Measurements from ENCODE around the gene EGF. TPM values are rescaled to one million over a fixed set of nuclear protein-coding genes. Genes with fewer than 3 reads are reported as not detected.

Gene EGF
- total RNA-seq, 1 donor from 2014 or later, result 0.07 TPM

DNA sequence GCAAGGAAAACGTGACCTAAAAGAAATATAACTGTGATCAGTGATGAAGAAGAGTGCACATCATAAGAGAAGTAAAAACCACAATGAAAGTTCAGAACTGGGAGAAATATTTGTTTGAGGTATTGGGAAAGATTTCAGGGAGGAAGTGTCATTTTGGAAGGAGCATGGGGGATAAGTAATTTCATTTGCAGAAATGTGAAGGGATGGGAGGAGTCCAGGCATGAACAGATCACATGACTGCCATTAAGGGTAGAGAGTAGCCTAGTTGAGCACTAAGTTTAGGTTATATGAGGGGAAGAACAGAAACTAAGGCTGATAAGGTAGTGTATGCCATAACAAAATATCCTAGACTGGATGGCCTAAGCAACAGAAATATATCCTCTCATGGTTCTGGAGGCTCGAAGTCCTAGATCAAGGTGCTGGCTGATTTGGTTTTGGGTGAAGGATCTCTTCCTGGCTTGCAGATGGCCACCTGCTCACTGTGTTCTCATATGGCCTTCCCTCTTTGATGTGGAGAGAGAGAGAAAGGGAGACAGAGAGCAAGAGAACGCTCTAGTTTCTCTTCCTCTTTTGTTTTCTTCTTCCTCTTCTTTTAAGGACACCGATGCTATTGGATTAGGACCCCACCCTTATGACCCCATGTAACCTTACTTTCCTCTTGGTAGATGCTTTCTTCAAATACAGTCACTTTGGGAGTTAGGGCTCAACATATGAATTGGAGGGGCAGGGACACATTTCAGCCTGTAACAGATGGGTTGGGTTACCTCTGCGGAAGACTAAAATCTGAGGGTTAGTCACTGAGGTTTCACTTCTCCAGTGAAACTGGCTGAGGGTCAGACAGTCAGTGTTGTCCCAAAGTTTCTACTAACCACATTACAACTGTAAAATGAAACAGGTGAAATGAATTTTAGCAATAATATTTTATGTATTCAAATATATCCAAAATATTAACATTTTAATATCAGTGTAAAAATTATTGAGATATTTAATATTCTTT, 77.9 kb downstream of the EGF start:
- no peak for DNase-seq (ENCODE audit: low read depth, low spot score)

DNA sequence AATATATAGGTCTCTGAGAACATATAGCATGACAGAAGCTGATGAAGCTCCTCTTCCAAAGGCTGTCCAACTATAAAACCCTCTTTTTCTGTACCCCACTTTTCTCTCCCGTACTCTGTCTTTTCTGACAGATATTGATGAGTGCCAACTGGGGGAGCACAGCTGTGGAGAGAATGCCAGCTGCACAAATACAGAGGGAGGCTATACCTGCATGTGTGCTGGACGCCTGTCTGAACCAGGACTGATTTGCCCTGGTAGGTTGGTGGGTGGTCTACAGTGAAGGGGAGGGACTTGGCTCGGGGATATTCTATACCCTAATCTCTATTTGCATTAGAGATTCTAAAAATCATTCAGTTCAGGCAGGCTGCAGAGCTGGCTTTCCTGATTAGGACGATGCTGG, 80.4 kb downstream of the EGF start:
- DNase-seq (ENCODE audit: low read depth, low spot score), result no peak

DNA sequence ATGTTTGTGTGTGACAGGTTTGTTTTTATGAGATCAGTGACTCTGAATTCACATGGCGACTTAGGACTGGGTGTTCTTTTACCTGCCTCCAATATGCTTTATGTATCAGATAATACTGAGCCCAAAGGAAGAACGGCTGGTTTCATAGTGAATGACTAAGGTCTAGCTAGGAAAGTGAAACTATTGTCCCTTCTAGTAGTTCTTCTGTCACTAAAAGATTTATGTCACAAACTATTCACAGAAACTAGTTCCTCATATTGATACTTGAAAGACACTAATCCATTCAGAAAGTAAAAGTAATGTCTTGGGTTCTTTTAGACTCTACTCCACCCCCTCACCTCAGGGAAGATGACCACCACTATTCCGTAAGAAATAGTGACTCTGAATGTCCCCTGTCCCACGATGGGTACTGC, 81.7 kb downstream of the EGF start:
- no peak for DNase-seq (ENCODE audit: low read depth, low spot score)

DNA sequence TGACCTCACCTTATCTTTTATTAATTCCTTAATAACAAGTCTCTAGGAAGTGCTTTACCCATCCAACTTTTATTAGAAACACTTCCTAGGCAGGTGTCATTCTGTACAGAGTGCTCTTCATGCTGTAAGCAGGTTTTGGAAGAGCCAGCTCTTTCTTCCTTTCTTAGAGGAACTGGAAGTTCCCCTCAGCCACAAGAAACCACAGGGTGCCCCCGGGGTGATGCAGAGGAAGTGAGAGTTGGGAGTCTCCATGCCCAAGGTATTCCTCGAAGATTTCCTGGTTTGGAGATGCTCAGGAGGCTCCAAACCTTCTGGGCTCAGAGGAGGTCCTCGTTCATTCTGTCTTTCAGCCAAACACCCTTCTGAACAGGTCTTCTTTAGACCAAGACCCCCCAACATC, 83.8 kb downstream of the EGF start:
- no peak for DNase-seq (ENCODE audit: low read depth, low spot score)

DNA sequence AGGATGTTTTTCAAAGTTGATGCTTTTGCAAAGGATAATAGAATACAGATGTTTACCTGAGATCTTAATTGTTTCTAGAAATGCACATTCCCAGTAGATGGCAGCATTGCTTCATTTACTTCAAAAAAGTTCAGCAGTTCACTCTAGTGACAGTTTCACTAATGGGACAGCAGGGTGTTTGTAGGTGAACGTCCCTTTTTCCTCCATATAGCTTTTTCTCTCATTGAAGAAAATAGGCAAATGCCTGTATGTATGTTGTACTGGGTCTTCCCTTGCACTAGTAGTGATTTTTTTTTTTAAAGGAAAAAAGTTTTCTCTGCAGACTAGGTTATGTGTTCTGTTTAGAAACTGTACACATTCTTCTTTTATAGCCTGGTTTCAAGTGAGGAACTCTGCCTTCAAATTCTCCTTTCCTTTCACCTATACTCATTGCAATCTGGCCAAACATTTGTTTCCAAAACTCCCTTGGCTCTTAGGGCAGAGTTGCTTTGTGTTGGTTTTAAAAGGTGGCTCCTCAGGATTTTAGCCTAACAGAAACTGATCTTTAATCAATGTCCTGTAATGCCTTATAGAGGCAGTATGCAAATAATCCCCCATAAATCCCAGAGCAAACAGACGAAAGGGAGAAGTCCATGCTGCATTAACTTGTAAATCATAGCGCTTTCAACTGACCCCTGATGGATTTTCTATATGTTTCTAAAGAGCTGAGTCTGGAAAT, 86.3 kb downstream of the EGF start:
- peak; percentile 5 for DNase-seq (ENCODE audit: low read depth, low spot score)

DNA sequence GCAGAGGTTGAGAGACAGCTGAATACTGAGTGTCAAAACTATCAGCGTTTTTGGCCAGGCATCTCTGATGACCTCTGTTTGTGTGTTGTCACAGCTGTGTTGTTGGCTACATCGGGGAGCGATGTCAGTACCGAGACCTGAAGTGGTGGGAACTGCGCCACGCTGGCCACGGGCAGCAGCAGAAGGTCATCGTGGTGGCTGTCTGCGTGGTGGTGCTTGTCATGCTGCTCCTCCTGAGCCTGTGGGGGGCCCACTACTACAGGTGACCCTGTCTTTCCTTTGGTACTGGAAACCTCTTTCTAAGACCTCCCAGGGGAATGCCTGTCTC, 86.9 kb downstream of the EGF start:
- DNase-seq (ENCODE audit: low read depth, low spot score), result no peak

DNA sequence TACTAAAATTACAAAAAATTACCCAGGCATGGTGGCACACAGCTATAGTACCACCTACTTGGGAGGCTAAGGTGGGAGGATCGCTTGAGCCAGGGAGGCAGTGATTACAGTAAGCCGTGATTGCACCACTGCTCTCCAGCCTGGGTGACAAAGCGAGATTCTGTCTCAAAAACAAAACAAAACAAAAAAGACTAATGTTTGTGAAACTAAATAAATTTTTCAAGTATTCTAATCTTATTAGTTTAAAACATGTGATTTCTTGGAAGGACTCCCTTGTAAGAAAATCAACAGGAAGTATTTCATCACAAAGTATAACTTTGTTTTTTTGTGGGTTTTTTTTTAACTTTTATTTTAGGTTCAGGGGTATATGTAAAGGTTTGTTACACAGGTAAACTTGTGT, 89.6 kb downstream of the EGF start:
- no peak for DNase-seq (ENCODE audit: low read depth, low spot score)

DNA sequence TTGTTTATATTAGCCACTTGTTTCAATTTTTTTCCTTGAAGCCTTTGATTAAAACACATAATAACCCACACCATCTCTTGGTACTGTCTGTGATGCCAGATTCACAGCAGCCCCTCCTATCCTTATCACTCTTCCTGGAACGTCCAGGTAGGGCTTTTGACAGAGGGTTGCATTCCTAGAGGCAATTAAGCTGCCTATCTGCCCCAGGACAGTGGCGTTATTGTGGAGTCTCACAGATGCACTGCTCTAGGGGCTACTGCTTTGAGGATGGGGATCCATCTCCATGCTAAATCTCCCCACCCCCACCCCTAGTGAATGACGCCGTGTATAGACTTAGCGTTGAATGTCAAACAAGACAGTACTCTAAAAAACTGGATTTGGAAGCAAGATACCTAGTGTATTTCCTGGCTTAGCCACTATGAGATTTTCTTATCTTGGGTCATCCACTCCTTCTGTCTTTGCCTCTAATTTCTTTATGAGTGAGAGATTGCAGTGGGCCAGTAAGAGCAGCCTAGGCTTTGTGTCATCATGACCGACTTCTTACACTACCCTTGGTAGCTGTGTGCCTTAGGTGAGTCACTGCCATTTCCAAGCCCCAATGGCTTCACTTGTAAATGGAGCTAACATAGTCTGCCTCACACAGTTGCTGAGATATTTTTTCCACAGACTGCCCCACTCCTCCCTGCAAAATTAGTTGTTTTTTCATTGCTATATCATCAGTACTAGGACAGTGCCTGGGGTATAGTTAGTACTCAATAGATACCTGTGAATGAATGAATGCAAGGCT, 90.9 kb downstream of the EGF start:
- DNase-seq (ENCODE audit: low read depth, low spot score), result no peak

DNA sequence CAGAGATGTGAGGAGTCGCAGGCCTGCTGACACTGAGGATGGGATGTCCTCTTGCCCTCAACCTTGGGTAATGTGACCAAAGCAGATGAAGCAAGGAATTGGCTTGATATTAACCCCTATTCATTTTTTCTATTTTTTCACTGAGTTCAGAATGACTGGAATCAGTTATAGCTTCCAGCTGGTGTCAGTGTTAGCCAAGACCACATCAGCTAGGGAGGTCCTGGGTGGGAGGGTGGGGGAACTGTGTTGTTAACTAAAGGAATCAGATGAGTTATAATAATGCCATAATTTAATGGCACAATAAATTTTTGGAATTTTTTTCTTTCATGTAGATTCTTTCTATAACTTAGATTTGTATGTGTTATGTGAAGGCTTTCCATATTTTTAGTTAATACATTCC, 91.9 kb downstream of the EGF start:
- no peak for DNase-seq (ENCODE audit: low read depth, low spot score)

DNA sequence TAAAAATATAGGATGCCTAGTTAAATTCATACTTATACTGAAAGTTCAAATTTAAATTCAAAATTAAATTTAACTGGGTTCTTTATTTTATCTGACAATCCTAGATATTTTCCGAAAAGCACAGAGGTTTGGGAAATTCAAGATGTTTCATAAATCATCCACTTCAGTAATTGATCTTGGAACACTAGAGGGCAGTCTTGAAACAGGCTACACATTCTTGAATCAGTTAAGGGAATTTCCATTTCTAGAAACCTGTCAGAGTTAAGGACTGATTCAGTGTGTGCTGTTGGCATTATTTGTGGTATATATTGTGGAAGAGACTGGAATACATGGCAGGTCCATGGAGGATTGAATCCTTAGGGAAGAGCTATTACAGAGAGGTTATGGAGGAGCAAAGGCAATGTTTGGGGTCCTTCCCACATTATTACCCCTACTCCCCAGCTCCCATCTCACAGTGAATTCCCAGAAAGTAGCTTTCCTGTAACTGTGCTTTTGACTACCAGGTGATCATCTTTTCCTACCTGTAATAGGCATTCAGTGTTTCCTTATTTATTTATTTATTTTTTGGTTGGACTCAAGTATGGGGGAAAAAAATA, 92.9 kb downstream of the EGF start:
- DNase-seq (ENCODE audit: low read depth, low spot score), result peak; percentile 15

DNA sequence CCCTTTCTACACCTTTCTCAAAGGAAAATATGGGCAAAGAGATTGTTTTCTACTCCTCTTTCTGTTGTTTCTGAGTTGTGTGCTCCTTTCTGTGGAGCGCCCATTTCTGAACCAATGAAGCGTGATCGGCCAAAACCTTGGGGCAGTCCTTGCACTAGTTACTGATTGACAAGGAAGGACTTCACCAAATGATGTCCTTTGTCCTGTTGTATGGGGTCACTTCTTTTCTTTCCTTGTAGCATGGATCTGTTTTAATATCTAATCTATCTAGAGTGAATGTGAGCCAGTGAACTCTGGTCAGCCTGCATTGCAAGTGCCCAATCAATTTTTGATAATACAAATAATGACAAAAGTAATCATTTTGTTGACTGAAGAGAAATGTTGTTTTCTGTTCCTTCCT, 94.5 kb downstream of the EGF start:
- no peak for DNase-seq (ENCODE audit: low read depth, low spot score)

DNA sequence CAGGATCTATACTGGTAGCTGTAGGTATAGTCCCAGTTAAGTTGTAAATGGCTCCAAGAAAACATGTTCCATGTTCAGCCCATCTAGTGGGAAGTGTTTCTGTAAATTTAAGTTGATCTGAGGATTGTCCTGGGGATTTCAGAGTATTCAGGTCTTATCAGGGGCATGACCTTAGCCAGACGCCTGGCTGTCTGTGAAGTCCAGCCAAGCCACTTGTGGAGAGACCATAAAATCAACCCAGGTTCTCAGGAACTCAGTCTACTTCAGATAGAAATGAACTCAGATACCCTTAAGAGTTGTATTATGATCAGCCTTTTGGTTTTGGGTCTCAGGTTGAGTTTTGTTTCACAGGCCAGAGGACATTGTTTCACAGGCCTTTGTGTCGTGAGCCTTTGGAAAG, 95.9 kb downstream of the EGF start:
- DNase-seq (ENCODE audit: low read depth, low spot score), result no peak

DNA sequence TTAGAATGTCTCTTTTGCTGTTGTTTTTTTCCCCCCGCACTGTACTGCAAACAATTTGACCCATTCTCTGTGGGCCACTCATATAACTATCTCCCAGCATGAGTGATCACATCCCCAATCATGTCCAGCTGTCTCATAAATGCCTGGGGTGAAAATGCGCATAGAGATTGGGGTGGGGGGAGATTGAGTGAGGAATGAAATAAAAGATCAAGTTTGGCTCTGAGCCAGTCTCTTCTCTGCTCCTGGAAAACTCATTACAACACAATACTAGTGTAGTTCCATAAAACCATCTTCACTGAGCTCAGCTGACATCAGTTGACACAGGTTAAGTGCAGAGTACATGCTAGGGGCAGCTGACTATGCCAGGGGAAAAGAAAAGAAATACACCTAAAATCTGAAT, 96.9 kb downstream of the EGF start:
- DNase-seq (ENCODE audit: low read depth, low spot score), result no peak

DNA sequence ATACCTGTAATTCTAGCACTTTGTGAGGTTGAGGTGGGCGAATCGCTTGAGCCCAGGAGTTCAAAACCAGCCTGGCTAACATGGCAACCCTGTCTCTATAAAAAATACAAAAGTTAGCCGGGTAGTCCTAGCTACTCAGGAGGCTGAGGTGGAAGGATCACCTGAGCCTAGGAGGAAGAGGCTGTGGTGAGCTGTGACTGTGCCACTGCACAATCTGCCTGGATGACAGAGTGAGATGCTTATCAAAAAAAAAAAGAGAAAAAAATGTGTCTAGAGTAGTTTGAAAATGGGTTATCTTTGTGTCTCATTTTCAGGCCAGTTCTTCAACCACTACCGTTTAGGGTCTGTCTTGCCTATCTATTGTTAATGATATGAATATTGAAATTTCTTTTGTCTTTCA, 98.1 kb downstream of the EGF start:
- DNase-seq (ENCODE audit: low read depth, low spot score), result no peak

DNA sequence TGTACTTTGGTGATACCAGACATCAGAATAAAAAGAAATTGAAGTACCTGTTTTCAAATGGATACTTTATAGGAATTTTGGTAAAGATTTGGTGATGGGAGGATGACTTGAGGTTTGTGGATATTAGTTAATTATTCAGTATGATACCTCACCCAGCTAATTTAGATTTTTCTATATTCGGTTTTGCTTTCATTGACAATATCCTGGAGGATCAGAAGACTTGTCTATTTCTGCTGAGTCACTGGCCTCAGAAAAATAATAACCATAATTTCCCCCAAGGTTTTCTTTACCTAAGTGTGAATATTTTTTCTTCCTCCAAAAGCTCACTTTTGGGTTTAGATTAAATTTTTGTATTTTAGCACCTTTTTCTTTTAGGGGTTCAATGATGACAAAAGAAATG, 100.2 kb downstream of the EGF start:
- DNase-seq (ENCODE audit: low read depth, low spot score), result no peak

DNA sequence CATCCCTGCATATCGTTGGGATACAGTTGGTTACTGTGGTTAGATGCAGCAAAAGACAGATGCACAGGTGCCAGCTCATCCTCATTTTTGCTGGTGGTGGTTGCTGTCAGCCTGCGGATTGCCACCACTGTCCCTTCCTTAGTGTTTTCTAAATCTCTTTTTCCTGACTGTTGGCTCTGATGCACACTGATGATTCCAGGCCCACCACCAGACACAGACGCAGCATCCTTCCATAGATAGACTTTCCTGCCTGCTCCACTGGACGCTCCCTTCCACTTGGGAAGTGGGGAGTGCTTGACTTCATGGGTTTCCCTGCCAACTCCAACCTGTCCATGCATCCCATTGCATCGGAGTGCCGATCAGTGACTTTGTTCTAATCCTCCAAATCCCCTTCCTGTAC, 101.5 kb downstream of the EGF start:
- no peak for DNase-seq (ENCODE audit: low read depth, low spot score)

DNA sequence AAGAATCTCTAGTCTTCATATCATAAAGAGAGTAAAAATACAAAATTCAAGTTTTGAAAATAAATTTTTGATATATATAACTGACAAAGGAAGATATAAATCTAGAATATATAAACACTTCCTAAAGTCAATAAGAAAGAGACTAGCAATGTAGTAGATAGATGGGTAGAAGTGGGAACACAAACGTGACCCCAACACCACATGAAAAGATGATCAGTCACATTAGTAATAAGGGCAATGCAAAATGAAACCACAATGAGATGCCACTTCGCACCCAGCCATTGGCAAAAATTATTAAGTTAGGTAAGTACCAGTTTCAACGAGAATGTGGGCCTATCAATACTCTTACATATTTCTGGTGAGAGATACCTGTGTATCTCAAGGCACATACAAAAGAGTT, 106.5 kb downstream of the EGF start:
- no peak for DNase-seq (ENCODE audit: low read depth, low spot score)

DNA sequence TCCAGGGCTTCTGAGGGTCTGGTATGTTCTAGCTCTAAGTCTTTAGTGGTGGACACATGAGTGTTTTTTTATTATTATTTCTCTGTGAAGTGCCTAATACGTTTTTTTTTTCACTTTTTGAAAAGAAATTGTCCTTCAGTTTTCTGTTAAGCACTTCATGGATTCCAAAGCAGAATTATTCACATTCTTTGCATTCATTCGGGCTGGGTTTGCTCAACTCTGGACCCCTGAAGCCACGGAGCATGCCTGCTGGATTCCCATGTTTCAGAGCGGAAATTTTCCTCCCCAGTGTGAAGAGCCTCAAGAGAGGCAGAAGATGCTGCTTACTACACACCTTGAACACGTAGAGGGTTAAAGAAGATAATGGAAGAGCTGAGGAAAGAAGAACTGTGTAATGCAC, 107.5 kb downstream of the EGF start:
- DNase-seq (ENCODE audit: low read depth, low spot score), result no peak

DNA sequence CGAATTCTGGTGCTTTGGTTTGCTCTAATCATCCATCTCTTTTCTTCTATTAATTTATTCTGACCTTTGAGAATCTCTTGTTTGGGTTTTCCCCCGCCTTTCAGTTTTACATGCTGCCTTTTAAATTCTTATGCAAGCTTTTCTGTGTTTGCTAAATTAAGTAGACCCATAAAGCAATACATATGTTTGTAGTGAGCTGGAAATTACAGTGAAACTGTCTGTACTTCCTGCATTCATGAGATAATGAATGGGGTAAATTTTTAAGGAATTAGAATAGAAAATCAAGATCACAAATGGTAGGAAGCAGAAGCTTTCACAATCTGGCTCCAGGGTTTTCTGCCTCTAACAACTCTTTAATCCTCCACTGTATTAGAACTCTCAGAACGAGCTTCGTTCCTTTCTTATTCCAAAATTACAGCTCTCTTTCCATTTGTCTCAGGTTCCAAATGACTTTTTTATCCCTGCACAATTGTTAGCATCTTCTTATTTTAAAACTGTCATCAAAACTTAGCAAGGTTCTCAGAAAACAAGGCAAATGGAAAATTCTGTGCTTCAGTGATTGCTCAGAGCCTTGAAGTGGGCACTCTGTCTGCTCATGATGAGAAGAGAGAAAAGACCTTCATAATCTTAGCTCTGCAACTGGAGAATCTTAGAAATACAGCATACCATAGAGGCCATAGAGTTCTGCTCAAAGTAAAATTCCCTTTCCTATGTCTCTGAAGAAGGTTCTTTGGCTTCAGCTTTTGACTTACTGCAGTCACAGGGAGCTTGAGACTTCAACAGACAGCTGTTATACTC, 108.2 kb downstream of the EGF start:
- no peak for DNase-seq (ENCODE audit: low read depth, low spot score)

DNA sequence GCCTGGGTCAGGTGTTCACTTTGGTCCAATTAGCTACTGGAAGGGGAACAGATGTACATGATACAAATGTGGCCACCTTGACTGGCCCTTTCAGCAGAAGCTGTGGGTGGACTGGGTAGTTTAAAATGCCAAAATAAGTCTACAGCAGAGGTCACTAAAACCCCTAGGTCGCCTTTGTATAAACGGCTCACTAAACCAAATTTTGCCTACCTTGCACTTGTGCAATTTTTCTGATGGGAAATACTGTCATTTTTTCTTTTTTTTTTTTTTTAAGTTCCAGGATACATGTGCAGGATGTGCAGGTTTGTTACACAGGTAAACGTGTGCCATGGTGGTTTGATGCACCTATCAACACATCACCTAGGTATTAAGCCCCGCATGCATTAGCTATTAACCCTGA, 109.8 kb downstream of the EGF start:
- DNase-seq (ENCODE audit: low read depth, low spot score), result no peak

DNA sequence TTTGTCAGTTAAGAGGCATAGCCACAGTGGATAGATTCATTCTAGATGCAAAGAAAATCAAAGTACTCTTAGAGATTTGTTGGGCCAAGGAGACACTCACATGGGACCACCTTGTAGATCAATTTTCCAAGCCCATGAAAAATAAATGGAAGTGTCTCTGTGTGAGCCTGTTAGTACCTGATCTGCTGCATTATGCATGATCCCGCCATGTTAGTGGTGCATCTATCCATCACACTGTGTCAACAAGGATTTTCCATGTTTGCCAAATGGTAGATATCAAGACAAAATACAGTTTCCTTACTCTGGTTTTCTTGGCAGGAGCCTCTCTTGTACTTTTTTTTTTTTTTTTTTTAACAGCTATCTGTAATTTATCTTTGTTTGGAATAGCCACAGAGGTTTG, 112.4 kb downstream of the EGF start:
- DNase-seq (ENCODE audit: low read depth, low spot score), result no peak
